HTR-8/SVneo (cell line): ENCODE measurements around the gene GLCCI1.

Source experiments
- DNase-seq: peaks from one replicate; pipeline ENCODE4 v3.0.0; 2011; ENCODE audit warnings: low spot score, mixed read lengths; ENCODE audit not compliant: insufficient read length
- FAIRE-seq: peaks from 2 replicates; lab custom pipeline; 2011; peaks lifted over from hg19 to GRCh38; lab: Jason Lieb, UNC

The GLCCI1 gene

DNA sequence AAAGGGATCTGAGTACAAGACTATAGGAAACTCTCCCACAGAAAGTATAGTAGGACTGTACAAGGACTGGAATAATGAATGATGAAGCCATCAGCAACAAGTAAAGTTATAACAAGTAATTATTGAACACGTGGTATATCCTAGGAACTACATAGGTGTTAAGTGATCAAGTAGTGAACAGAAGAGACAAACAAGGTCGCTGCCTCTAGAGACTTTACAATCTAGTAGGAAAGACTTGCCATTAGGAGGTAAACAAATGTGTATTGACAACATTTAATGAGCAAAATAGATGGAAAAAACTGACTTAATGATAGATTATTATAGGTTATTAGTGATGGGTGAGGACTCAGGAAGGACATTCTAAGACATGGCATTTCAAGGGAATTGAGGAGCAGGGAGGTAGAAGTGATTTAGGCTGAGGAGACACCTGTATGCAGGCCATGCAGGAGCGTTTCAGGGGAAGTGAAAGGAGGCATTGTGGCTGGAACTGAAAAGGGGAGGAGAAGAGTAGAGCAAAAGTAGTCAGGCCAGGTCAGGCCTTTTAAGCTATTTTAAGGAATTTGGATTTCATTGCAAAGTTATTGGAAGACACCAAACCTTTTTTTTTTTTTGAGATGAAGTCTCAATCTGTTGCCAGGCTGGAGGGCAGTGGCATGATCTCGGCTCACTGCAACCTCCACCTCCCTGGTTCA, 8.5 kb upstream of the GLCCI1 start:
- no peak for FAIRE-seq
- no peak for DNase-seq

DNA sequence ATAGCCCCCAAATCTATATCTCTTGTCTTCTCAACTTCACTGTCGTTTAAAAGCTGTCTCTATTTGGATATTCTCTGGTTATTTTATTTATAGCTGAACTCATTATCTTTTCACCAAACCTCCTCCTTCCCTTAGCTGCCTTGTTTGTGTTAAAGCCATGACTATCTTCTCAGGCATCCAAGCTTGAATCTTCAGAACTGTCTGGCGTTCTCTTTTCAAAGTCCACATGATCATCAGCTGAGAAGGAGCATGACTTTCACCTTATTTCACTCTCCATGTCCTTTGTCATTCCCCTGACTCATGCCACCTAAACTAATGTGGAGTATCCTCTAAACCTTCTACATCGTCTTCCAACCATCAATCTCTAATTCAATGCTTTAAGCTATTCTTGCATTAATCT, 5.7 kb upstream of the GLCCI1 start:
- no peak for FAIRE-seq
- no peak for DNase-seq

DNA sequence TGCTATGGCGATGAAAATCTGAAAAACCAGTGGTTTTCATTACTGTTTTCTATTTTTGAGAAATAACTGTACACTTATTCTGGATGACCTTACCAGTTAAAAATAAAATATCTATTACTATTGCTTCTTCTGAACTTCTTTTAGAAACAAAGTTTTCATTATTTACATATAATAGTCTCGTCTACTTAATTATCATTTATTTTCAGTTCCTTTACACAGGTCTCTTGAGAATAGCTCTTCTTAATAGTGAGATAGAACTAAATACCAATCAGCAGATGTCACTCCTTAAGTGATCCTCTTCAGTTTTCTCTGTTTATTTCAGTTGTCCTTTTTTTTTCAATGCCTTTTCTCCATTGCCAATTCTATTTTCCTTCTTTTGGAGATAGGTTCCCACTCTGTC, 4.3 kb upstream of the GLCCI1 start:
- DNase-seq (no peak), FAIRE-seq (no peak)

DNA sequence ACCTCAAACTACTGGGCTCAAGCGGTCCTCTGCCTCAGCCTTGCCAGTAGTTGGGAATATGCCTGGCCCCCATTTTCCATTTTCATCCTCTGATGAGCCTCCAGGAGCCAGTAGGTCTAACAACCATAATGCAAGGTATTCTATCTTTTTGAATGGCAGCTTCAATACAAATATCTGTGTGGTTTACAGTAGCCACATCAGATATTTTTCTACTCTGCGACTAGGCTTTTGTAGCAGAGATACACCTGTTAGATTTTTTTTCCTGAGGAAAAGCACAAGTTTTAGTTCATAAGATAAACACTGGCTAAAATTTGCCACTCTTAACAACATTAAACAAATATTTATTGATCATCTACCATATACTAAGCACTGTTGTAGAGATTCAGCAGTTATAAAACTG, 3.9 kb upstream of the GLCCI1 start:
- FAIRE-seq, result no peak
- DNase-seq, result no peak

DNA sequence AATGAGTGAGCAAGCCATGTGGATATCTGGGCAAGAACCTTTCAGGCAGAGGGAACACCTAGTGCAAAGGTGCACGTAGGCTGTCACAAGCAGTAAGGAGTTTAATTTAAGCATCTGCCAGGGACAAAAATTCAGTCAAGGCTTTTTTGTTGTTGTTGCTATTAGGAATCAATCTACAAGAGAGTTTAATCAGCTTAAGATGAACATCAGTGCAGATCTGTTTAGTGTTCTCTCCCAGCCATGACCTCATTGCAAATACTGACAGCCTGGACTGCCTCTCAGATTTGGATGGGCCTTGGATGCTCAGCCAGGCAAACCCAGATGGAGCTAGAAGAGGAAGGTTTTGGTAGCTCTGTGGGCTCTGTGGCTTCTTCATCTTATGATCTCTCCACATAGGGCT, 3.3 kb upstream of the GLCCI1 start:
- FAIRE-seq (no peak), DNase-seq (no peak)

DNA sequence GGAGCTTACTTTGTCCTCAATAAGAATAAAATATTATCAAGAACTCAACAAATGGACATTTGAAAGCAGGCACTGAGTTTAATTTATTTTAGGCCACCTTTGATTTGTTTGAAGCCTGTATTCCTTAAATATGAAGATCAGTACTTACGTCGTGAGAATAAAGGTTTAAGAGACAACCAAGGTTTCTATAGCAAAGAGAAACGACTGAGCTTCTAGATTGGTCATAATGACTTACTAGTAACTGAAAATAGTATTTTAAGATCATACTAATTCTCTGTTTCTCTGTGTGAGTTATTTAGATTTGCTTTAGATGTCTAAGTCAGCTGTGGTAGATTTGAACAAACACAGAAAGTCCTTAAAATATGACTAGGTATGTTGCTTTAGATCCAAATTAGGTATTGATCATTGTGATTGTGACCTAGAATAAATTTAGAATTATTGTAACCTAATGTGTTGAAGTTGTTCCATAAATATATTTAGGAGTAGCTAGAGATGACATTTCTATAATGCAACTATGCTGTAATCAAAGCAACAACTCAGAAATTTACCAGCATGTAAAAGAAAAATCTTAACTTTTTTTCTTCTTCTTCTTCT, 2.4 kb upstream of the GLCCI1 start:
- DNase-seq (no peak), FAIRE-seq (no peak)

DNA sequence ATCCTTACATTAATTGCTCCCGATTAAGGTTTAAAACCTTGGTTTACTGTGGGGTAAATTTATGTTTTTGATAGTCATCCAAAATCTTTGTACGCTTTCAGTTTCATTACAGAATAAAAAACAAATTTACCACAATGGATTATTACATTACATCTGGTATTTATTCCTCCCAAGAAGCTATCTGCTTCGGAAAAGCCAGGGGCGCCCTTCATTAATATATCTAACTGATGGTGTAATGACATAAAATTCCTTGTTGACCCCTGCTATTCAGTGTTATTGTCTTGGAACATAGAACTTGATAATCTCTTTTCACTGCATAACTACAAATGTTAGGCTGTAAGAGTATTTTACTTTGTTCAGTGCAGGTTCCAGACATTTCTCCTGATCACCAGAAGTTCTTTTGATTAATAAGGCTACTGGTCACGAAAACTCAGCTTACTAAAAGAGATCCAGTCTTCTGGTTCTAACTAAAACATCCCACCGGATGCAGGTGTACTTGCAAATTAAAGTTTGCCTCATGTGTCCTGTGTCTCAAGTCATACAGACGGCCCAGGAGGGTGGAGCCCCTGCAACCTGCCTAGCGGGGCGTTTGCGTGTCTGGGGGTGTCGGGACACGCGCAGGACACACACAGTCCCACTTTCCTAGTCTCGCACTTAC, 581 bp upstream of the GLCCI1 start:
- DNase-seq, result peak; percentile 7
- no peak for FAIRE-seq

DNA sequence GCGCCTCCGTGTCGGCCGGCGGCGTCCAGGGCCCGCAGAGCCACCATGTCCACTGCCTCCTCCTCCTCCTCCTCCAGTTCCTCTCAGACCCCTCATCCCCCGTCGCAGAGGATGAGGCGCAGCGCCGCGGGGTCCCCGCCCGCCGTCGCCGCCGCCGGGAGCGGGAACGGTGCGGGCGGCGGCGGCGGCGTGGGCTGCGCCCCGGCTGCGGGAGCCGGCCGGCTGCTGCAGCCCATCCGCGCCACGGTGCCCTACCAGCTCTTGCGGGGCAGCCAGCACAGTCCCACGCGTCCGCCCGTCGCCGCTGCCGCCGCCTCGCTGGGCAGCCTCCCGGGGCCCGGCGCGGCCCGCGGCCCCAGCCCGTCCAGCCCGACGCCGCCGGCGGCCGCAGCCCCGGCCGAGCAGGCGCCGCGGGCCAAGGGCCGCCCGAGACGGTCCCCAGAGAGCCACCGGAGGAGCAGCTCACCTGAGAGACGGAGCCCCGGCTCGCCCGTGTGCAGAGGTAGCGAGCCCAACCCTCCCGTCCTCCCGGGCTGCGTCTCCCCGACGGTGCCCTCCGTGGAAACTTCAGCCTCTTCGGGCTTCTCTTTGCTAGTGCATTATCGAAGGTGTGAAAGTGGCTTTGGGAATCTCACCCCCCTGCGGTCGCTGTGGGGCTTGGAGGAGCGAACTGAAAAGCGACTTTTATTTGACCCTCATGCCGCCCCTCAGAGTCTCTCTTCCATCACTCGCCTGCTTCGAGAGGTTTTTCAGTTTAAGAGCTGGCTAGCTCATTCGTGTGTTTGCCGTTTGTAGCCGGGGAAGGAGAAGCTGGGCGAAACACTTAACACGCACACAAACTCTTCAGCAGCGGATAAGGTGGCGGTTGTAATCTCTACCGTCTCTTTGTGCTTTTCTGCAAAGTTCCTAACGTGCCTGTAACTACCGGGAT, 975 bp downstream of the GLCCI1 start:
- no peak for FAIRE-seq

DNA sequence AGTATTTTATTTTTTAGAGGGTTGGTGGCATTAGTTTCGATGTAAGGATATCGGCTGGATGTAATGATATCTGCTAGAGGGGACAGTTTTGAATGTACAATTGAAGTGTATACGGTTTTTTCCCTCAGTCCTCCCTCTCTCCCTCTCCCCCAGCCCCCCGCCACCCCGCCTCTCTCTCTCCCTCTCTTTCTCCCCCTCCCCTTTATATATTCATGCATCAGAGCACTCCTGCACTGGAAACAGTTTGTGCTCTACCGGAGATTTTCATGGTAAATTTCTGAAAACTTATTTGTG, 1.6 kb downstream of the GLCCI1 start:
- DNase-seq, result no peak
- no peak for FAIRE-seq

More for the DNA sequence above, 975 bp downstream of the GLCCI1 start:
- DNase-seq, result peak; percentile 18

DNA sequence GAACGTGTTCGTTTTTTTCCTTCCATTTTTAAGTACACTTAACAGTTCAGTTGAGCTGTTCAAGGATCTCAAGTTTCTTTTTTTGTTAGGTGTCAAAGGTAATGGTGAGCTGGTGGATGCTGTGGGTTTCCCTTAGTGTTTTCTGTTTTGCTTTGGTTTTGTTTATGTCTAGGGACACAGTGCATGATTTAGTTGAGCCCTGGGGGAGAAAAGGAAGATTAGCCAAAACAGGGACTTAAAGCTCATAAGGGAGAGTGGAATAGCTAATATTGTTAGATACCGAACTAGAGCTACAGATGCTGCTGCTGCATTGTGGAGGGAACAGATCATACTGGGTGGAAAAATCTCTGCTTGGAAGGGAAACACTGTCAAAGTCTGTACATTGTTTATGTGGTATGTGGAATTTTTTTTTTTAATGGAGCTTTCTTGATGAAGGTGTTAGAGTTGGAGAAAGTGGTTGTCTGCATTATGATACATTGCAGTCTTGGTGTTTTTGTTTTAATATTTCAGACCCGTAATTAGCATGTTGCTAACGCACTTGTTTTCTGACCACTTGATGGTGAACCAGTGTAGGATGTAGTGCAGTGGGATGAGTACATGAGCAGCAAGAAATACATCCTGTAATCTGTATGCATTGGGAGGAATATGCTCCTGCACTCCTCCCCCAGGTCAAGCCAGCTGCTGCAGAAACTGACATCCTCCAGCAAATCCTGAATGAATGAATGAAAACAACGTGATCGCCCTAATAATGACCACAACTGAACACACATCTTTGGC, 2.1 kb downstream of the GLCCI1 start:
- no peak for FAIRE-seq

DNA sequence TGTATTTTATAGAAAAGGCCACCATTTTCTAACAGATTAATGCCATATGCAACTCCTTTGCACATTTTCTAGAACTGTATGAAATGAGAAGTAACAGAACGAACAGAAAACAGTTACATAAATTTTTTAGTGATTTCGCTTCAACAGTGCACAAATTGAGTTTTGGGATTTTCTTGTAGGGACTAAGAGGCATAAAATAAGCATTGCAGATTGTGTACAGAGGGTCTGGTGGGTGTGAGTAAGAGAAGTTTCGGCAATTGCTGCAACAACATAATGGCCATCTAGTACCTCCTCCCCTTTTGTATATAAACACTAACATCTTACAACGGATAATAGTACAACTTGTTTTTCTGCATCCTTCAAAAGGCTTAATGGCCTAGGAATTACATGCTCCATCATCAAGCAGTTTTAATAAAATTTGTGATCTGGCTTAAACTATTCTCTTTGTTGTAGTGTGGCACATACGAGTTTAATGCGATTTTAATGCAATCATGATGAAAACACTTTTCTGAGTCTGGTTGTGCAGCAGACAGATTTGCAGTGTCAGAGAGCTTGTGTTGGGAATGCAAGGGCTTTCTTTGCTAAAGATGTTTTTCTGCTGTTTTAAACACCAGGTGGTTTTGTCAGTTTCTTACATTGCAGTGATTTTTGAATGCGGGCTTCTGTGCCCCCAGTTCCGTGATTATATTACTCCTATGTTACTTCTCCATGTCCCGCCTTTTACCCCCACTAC, 2.9 kb downstream of the GLCCI1 start:
- no peak for DNase-seq
- no peak for FAIRE-seq

More for the DNA sequence above, 2.1 kb downstream of the GLCCI1 start:
- no peak for DNase-seq

DNA sequence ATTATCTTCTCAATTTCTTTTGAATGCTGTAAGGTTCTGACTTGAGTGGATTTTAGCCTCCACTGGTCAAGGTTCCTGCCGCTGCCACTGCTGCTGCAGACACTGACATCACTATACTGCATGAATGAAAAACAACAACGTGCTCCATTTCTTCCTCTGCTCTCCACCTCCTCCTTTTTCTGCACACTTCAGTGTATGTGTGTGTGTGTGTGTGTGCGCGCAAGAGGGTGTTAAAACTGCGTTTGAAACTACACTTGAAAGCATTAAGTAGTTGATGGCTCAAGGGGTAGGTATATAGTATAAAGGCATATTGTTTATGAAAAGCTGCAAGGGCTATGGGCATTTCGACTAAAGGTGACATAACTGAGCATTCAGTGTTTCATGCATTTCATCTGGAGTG, 3.5 kb downstream of the GLCCI1 start:
- DNase-seq (no peak), FAIRE-seq (no peak)

DNA sequence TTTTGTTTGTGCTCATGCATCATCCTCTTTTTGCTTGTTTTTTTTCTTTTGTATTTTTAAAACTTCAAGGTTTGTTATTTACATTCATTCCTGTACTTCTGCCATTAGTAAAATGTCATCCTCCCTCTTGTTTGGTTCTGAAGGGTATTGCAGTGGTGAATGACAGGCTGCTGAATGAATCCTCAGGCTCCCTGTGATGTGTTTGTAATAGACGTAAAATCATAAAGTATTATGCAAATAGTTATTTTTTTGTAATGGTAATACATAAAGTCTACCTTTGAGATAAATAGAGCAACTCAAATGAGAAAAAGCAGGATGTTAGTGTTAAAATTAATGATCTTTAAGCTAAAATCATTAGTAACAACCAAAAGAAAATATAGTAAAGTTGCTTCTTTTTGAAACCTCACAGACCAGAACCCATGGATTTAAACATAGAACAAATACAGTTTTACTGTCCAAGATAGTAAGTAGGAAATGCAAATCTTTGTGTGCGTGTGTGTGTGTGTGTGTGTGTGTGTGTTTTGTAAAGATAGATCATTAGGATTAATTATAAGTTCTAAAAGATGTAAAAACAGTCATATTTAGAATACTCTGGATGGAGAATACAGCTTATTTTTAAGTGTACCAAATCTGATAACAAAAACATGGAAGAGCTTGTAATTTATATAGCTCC, 4.5 kb downstream of the GLCCI1 start:
- DNase-seq (no peak), FAIRE-seq (no peak)

DNA sequence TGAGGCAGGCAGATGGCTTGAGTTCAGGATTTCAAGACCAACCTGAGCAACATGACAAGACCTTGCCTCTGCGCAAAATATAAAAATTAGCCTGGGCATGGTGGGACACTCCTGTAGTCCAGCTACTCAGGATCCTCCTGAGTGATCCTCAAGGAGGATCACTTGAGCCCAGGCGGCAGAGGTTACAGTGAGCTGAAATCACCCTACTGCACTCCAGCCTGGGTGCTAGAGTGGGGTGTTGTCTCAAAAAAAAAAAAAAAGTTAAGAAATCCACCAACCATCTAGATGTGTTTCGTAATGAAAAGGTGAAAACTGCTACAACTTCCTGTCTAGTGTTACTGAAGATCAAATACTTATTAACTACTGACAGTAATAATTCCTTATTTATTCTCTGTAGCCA, 8.1 kb downstream of the GLCCI1 start:
- DNase-seq (no peak), FAIRE-seq (no peak)

DNA sequence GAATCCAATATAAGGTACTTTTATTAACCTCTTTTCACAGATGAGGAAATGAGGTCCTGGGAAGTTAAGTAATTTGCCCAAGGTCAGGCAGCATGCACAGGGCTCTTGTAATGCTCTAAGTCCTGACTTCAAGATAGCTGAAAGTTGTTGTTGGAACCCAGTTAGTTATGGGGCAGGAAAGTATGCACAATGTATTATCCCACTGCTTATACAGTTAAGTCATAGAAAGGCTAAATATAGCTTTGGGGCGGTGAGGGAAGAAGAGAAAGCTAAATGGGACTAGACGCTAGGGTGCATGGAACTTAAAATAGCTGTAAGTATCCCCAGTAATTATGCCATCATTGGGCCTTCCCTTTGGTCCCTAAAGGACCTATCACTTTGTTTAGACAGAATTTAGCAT, 9.2 kb downstream of the GLCCI1 start:
- DNase-seq (no peak), FAIRE-seq (no peak)

DNA sequence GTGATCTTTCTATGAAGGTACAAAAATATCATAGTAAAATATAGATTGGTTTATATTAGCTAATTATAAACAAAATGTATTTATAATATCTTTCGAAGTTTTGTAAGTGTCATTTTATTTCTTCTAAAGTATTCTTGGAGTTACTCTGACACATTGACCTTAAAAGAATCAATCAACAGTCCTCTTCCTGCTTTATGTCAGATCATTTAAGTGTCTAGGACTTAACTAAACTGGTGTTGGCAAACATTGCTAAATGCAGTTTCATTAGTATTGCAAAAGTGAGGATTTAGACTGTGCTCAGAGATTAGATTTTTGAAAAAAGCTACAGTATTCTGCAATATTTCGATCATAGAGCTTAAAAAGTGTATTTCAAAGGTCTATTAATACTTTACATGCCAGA, 10.3 kb downstream of the GLCCI1 start:
- DNase-seq (no peak), FAIRE-seq (no peak)

DNA sequence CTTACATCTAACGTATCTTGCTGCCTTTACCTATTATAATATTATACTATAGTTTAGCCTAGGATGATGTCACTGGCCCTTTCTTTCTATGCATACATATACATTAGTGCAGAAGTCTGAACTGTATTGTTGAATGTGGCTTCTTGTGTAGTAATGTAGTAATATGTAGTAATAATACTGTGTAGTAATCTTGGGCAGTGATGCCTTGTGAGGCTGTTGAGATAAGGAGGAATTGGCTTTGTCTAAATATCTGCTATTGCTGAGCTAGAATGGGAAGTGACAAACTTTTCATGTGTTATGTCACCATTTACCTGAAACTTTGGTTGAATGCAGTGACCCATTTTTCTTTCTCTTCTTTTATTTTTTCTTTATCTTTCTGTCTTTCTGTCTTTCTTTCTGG, 11.0 kb downstream of the GLCCI1 start:
- FAIRE-seq (no peak), DNase-seq (no peak)

DNA sequence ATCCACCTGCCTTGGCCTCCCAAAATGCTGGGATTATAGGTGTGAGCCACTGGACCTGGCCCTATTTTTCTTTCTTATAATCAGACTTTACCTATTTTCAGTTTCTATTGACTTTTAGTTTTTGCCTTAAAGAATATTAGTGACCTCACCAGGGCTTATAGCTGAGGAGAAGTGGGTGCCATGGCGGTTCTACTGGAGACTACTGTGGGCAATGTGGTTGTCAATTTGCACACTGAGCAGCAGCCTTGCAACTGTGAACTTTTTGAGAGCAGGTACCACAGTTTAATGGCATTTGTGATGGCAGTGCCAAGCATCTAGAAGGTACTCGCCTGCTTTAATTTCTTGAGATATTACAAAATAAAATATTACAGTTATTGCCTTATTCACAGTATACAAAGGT, 11.5 kb downstream of the GLCCI1 start:
- no peak for DNase-seq
- no peak for FAIRE-seq

DNA sequence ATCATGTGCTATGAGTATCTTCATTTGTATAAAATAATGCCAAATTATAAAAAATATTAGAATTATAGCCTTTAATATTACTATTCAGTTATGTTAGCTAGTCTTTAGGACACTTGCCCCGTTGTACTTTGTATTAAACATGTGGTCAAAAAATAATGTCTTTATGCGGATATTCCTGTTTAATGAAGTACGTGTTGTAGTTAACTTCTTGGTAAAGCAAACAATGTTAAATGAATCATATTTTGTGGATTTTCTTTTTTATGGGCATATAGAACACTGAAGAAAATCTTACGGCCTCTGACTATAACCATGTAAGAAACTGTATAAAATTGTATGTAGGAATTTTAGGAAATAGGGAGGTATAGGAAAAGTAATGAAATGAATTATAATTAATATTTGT, 14.3 kb downstream of the GLCCI1 start:
- FAIRE-seq, result no peak
- no peak for DNase-seq
